Neural crest cell (in vitro differentiated cells): ENCODE data around the gene TBCD. TPM values are rescaled to one million over a fixed set of nuclear protein-coding genes. Genes with fewer than 3 reads are reported as not detected.
"Not testable (repeated sequence)": the region's sequence is repeated elsewhere in the genome, so short reads cannot be mapped to it uniquely, and the experiment has no call there.

Experiments
- DNase-seq: peaks from one replicate; pipeline ENCODE4 v3.0.0; 2021; ENCODE audit warnings: low read depth, mixed read lengths, low spot score
- H3K27ac Mint-ChIP-seq: one replicate; pipeline ENCODE4 v1.8.0; 2021; ENCODE audit warnings: mild to moderate bottlenecking, mixed read lengths; ENCODE audit not compliant: unreplicated experiment
- H3K27me3 Mint-ChIP-seq: 2 replicates; pipeline ENCODE4 v1.8.0; 2021; ENCODE audit warnings: low read depth, mild to moderate bottlenecking, mixed read lengths
- H3K36me3 Mint-ChIP-seq: 2 replicates; pipeline ENCODE4 v1.8.0; 2021; ENCODE audit warnings: low read depth, mild to moderate bottlenecking, mixed read lengths
- H3K4me1 Mint-ChIP-seq: 2 replicates; pipeline ENCODE4 v1.8.0; 2021; ENCODE audit warnings: mixed read lengths
- H3K4me3 Mint-ChIP-seq: one replicate; pipeline ENCODE4 v1.8.0; 2021; ENCODE audit warnings: mild to moderate bottlenecking, mixed read lengths
- H3K9me3 Mint-ChIP-seq: 2 replicates; pipeline ENCODE4 v1.8.0; 2021; ENCODE audit warnings: mixed read lengths
- total RNA-seq: library from RNA; stranded (reverse); gene quantifications from 2 replicates; pipeline ENCODE4 v1.2.1, GENCODE V29; 2021
- TF ChIP-seq, protein P1 (sequence below): fragments of 200-600 bp; sonication (generic); conservative IDR thresholded peaks from 2 replicates; pipeline ENCODE4 v1.5.0; 2021; ENCODE audit warnings: antibody characterized with exemption, mild to moderate bottlenecking

Gene TBCD
- total RNA-seq, 1 donor from 2014 or later: 166 TPM

DNA sequence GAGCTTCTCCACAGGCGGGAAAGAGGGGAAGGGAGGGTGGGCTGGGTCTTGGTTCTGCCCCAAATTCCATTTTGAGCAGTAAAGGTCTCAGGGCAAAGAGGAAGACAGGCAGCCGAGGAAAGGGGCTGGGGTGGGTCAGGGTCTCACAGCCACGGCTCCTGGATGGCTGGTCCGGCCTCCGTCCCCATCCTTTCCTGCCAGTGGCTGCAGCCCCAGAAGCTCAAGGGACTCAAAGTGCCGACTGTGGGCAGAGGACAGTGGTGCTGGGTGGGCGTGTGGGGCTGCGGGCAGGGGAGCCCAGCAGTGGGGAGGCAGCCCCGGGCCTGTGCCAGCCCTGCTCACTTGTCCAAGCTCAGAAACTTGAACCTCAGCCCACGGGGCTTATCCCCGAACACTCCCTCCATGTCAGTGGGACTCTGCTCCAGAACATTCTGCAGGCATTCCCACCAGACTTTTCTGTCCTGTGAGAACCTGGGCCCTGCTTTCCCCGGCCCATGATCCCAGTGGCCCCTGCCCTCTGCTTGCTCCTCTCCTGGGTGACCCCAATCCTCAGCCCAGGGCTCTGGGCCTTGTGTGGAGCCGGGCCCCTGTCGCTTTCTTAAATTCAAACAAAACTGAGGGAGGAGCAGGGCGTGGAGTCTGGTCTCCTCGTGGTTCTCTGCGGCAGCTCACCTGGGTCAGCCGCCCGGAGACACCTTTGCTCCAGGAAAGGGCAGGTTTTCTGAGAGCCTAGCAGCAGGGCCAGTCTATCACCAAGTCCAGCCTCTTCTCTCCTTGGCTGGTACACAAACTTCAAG, 209.7 kb downstream of the TBCD start:
- TF ChIP-seq, protein P1, sequence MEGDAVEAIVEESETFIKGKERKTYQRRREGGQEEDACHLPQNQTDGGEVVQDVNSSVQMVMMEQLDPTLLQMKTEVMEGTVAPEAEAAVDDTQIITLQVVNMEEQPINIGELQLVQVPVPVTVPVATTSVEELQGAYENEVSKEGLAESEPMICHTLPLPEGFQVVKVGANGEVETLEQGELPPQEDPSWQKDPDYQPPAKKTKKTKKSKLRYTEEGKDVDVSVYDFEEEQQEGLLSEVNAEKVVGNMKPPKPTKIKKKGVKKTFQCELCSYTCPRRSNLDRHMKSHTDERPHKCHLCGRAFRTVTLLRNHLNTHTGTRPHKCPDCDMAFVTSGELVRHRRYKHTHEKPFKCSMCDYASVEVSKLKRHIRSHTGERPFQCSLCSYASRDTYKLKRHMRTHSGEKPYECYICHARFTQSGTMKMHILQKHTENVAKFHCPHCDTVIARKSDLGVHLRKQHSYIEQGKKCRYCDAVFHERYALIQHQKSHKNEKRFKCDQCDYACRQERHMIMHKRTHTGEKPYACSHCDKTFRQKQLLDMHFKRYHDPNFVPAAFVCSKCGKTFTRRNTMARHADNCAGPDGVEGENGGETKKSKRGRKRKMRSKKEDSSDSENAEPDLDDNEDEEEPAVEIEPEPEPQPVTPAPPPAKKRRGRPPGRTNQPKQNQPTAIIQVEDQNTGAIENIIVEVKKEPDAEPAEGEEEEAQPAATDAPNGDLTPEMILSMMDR: no peak
- Mint-ChIP-seq H3K27ac (no peak overlapping the region), H3K9me3 (no peaks in the 10 kb centered on the region), H3K4me3 (no peak overlapping the region), H3K27me3 (no peaks in the 10 kb centered on the region), H3K4me1 (peaks cover 7% of the 10 kb centered on the region), H3K36me3 (peaks cover 4% of the 10 kb centered on the region)
- no peak for DNase-seq

GRCh38 chr17:82962163-82962720, 210.4 kb downstream of the TBCD start:
- no peak overlapping the region for H3K27ac Mint-ChIP-seq
- no peak overlapping the region for H3K4me3 Mint-ChIP-seq
- H3K9me3 Mint-ChIP-seq: no peaks in the 10 kb centered on the region
- TF ChIP-seq, protein P1: no peak
- H3K36me3 Mint-ChIP-seq: peaks cover 4% of the 10 kb centered on the region
- H3K27me3 Mint-ChIP-seq: no peaks in the 10 kb centered on the region
- peaks cover 7% of the 10 kb centered on the region for H3K4me1 Mint-ChIP-seq
- no peak for DNase-seq

- peaks cover 4% of the 10 kb centered on the region for H3K36me3 Mint-ChIP-seq
- DNase-seq: peak; percentile 71
- no peaks in the 10 kb centered on the region for H3K9me3 Mint-ChIP-seq
- peaks cover 7% of the 10 kb centered on the region for H3K4me1 Mint-ChIP-seq
- H3K27me3 Mint-ChIP-seq: no peaks in the 10 kb centered on the region
- peak overlapping the region; percentile 34 for H3K4me3 Mint-ChIP-seq
- H3K27ac Mint-ChIP-seq: no peak overlapping the region
- TF ChIP-seq, protein P1: peak; percentile 71
Measured at GRCh38 chr17:82963104-82963950, 211.5 kb downstream of the TBCD start.

DNA sequence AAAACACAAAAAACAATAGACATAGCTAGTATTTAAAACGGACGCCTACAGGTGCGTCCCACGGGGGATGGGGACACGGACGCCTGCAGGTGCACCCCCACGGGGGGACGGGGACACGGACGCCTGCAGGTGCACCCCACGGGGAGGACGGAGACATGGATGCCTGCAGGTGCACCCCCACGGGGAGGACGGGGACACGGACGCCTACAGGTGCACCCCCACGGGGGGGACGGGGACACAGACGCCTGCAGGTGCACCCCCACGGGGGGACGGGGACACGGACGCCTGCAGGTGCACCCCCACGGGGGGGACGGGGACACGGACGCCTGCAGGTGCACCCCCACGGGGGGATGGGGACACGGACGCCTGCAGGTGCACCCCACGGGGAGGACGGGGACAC, 212.6 kb downstream of the TBCD start:
- H3K4me3 Mint-ChIP-seq, H3K4me1 Mint-ChIP-seq, DNase-seq, H3K9me3 Mint-ChIP-seq, H3K27me3 Mint-ChIP-seq, H3K36me3 Mint-ChIP-seq, H3K27ac Mint-ChIP-seq: not testable (repeated sequence)

GRCh38 chr17:82964851-82965341, 213.0 kb downstream of the TBCD start:
- TF ChIP-seq, protein P1: no peak
- peaks cover 7% of the 10 kb centered on the region for H3K4me1 Mint-ChIP-seq
- H3K36me3 Mint-ChIP-seq: no peaks in the 10 kb centered on the region
- H3K27me3 Mint-ChIP-seq: no peaks in the 10 kb centered on the region
- H3K27ac Mint-ChIP-seq: no peak overlapping the region
- DNase-seq: no peak
- no peaks in the 10 kb centered on the region for H3K9me3 Mint-ChIP-seq
- no peak overlapping the region for H3K4me3 Mint-ChIP-seq
